Activated CD4-positive, alpha-beta memory T cell treated with anti-CD3 and anti-CD28 coated beads for 36 hours (primary cell): ENCODE data around the gene ASIC4. TPM values are rescaled to one million over a fixed set of nuclear protein-coding genes. Genes with fewer than 3 reads are reported as not detected.

Experiments used
- CTCF ChIA-PET: fragments of 350-600 bp; sonication (Branson Sonifier 250); formaldehyde crosslinking; loops from one replicate; lab custom pipeline; 2021; ENCODE audit warnings: antibody characterized with exemption, inconsistent platforms; lab: Charles Lee
- POLR2A ChIA-PET: fragments of 350-600 bp; sonication (Branson Sonifier 250); formaldehyde crosslinking; loops from one replicate; lab custom pipeline; 2021; ENCODE audit warnings: antibody characterized with exemption; lab: Charles Lee
- DNase-seq: peaks from one replicate; pipeline ENCODE4 v3.0.0-alpha.2; 2020
- H3K27ac Mint-ChIP-seq: one replicate; pipeline ENCODE4 v1.8.0; 2021; ENCODE audit warnings: mixed read lengths
- H3K27me3 Mint-ChIP-seq: one replicate; pipeline ENCODE4 v1.8.0; 2021; ENCODE audit warnings: mixed read lengths
- H3K36me3 Mint-ChIP-seq: one replicate; pipeline ENCODE4 v1.8.0; 2021; ENCODE audit warnings: mixed read lengths
- H3K4me1 Mint-ChIP-seq: one replicate; pipeline ENCODE4 v1.8.0; 2021; ENCODE audit warnings: low read depth, mixed read lengths
- H3K4me3 Mint-ChIP-seq: one replicate; pipeline ENCODE4 v1.8.0; 2021; ENCODE audit warnings: mild to moderate bottlenecking, mixed read lengths
- H3K9me3 Mint-ChIP-seq: one replicate; pipeline ENCODE4 v1.8.0; 2021; ENCODE audit warnings: mixed read lengths
- intact Hi-C: fragments of 100-400 bp; cut with micrococcal nuclease; formaldehyde crosslinking; loops from one replicate; pipeline ENCODE4 v1.15.1; 2023
- total RNA-seq, 2 experiments: library from RNA; stranded (reverse); gene quantifications; one replicate each; pipeline ENCODE4 v1.2.3, GENCODE V29; 2021

The ASIC4 gene
- total RNA-seq, 2 experiments from 2014 or later, result 0.07 TPM; not detected in 1

DNA sequence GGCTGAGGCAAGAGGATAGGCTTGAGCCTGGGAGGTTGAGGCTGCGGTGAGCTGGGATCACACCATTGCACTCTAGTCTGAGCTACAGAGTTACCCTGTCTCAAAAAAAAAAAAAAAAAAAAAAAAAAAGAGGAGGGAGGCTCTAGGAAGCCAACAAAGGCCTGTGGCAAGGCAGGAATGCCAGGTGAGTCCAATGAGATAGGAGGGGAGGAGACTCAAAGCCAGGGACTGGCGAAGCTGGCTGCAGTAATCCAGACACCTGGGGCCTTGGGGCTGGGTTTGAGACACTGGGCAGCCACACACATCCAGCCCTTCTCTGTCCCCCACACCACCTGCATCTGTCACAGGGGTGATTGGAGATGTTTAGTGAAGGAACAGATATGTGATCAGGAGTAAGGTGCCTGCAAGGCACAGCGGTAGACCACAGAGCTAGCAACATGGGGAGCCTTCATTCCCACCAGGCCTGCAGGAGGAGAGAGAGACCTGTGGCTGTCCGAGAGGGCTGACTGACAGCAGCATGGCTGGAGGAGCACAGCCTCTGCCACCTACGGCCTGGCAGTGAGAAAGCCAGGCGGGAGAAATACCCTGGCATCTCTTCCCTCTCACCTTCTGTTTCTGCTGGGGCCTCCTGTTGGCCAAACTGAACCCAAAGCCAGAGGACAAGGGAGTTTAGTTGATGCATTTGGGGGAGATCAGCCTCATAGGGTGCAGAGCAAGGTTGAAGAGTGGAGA is 19.8 kb downstream of the ASIC4 start:
- POLR2A ChIA-PET, result no interaction called here
- Mint-ChIP-seq H3K27me3 (peaks cover 29% of the 10 kb centered on the region), H3K36me3 (peaks cover 3% of the 10 kb centered on the region), H3K27ac (no peak overlapping the region), H3K9me3 (no peaks in the 10 kb centered on the region), H3K4me1 (no peaks in the 10 kb centered on the region), H3K4me3 (no peak overlapping the region)
- intact Hi-C loops, result no loop called here
- CTCF ChIA-PET, result interaction anchor here (0.6 to 1.3 kb wide), 5 partner anchors 38 to 142 kb away, joined by 3 to 5 read pairs (median 3); a partner anchor contains a TSS
- no peak for DNase-seq

DNA sequence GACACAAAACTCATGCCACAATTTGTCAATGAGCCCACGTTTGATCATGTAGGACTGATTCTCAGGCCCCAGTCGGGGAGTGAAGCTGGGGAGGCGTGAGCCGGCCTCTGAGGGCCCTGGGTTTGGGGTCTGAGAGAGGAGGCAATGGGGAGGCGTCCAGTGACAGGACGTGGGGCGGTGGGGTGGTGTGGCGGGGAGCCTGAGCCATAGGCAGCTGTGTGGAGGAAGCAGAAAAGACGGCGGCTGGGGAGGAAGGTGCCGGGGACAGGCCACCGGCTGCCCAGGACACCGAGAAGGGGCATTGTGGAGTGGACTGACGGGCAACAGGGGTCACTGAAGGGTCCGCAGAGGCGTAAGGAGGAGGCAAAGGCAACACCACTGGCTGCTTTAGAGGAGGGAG is 22.1 kb downstream of the ASIC4 start:
- no peak overlapping the region for H3K4me3 Mint-ChIP-seq
- no peak overlapping the region for H3K27ac Mint-ChIP-seq
- H3K4me1 Mint-ChIP-seq, result peaks cover 4% of the 10 kb centered on the region
- no peaks in the 10 kb centered on the region for H3K9me3 Mint-ChIP-seq
- H3K27me3 Mint-ChIP-seq, result peaks cover 8% of the 10 kb centered on the region
- peaks cover 19% of the 10 kb centered on the region for H3K36me3 Mint-ChIP-seq
- POLR2A ChIA-PET, result no interaction called here
- intact Hi-C loops, result no loop called here
- DNase-seq, result no peak
- CTCF ChIA-PET, result interaction anchor here (1.2 to 1.6 kb wide), 2 partner anchors 40 to 41 kb away, joined by 3 to 5 read pairs; a partner anchor contains a TSS

DNA sequence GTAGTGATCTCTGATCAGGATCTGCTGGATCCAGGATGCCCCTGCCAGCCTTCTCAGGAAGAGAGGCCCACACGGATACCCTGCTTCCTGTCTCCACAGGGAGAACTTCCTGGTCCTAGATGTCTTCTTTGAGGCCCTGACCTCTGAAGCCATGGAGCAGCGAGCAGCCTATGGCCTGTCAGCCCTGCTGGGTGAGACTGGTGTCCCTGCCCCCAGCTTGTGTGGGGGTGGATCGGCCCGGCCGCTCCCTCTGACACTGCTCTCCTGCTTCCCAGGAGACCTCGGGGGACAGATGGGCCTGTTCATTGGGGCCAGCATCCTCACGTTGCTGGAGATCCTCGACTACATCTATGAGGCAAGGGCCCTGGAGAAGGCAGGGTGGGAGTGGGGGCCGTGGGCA is 22.7 kb downstream of the ASIC4 start:
- ChIA-PET CTCF (interaction anchor here (1.1 to 1.6 kb wide), 4 partner anchors 40 to 135 kb away, joined by 3 to 5 read pairs (median 3); a partner anchor contains a TSS), POLR2A (no interaction called here)
- Mint-ChIP-seq H3K27ac (no peak overlapping the region), H3K4me3 (no peak overlapping the region), H3K4me1 (peaks cover 7% of the 10 kb centered on the region), H3K27me3 (peaks cover 4% of the 10 kb centered on the region), H3K9me3 (no peaks in the 10 kb centered on the region), H3K36me3 (peaks cover 19% of the 10 kb centered on the region)
- DNase-seq, result no peak
- intact Hi-C loops, result no loop called here

DNA sequence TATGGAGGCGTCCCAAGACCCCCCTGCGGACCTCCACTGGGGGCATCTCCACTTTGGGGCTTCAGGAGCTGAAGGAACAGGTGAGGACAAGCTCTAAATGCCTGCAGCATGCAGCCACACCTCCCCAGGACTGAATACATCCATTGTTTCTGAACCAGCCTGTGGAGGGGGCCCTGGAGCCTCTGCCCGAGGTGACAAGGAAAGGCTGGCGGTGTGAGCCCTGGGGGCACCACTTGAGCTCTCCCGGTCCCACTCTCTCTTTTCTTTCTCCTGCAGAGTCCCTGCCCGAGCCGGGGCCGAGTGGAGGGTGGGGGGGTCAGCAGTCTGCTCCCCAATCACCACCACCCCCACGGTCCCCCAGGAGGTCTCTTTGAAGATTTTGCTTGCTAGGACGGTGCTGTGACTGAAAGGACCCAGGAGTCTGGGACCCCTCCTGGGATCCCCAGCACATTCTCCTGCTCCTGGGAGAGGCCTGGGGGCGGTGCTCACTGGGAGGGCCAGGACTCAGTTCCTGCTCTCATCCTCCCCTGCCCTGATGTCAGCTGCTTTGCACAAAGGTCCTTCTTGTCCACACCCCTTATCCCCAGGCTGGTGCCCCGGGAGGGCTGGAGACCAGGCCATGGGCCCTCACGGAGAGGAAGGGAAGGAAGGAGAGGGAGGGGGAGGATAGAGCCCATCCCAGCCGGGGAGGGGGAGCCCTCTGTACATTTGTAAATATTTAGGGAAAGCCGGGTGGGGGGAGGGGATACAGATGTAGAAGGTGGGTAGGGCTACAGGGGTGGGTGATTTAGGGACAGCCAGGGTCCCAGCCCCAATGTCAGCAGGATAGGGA is 23.6 kb downstream of the ASIC4 start:
- Mint-ChIP-seq H3K27me3 (peaks cover 4% of the 10 kb centered on the region), H3K27ac (no peak overlapping the region), H3K4me1 (peaks cover 14% of the 10 kb centered on the region), H3K9me3 (no peaks in the 10 kb centered on the region), H3K36me3 (peaks cover 19% of the 10 kb centered on the region), H3K4me3 (no peak overlapping the region)
- CTCF ChIA-PET, result interaction anchor here (1.1 to 4.6 kb wide), 7 partner anchors 8 to 136 kb away, joined by 3 to 47 read pairs (median 5); a partner anchor contains a TSS
- no peak for DNase-seq
- POLR2A ChIA-PET, result no interaction called here
- intact Hi-C loops, result no loop called here

DNA sequence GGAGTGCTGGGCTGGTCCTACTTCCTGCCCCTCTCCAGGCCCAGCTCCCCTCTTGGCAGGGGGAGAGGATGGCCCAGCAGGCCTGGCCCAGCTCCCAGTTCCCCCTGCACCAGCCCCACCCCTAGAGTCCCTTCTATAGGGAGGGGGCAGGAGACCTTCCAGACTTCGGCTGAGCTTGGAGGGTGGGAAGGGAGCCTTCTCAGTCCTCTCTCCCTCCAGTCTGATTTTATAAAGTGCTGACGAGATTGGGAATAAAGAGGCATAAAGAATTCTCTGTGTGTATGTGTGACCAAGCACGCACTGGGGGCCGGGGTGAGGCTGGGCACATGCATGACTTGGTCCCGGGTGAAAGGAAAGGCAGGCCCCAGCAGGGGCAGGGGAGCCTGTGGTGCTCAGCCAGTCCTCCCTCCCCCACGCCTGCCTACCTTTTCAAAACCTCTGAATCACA is 24.2 kb downstream of the ASIC4 start:
- H3K4me3 Mint-ChIP-seq, result no peak overlapping the region
- H3K27ac Mint-ChIP-seq, result no peak overlapping the region
- H3K9me3 Mint-ChIP-seq, result no peaks in the 10 kb centered on the region
- POLR2A ChIA-PET, result no interaction called here
- CTCF ChIA-PET, result interaction anchor here (1.3 to 4.6 kb wide), 4 partner anchors 9 to 136 kb away, joined by 3 to 47 read pairs (median 8); no protein-coding TSS in a partner anchor
- peaks cover 4% of the 10 kb centered on the region for H3K27me3 Mint-ChIP-seq
- intact Hi-C loops, result no loop called here
- peaks cover 14% of the 10 kb centered on the region for H3K4me1 Mint-ChIP-seq
- H3K36me3 Mint-ChIP-seq, result peaks cover 19% of the 10 kb centered on the region
- DNase-seq, result no peak

DNA sequence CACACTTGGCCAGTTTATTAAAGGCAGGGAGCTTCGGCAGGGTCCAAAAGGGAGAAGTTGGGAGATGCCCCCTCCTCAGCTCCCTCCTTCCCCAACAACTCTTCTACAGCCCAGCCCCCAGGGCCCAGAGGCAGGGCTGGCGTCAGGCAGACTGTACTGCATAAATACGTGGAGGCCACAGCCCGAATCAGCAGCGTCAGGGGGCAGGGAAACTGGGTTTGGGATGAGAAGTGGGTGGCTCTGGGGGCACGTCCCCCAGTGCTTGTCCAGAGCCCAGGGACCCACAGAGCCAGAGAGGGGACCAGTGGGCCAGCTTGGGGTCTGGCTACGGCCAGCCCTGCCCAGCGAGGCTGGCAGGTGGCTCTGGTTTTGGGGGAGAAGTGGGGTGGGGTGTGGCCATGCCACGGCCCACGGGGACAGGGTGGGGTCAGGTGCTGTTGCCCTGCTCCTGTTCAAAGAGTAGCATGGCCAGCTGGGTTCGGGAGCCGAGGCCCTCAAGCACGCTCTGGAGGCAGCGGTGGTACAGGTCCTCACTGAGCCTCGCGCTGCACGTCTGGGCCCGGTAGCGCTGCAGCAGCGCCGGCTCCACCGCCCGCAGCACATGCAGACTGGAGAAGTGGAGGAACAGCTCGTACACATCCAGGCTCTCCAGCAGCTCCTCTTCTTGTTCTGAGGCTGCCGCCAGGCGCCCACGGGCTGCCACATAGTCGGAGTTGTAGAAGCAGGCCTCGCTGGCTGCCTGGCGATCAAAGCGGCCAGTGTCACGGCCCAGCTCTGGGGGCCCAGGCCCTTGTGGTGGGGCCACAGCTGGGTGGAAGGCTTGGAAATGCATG is 24.9 kb downstream of the ASIC4 start:
- Mint-ChIP-seq H3K36me3 (peaks cover 19% of the 10 kb centered on the region), H3K27ac (no peak overlapping the region), H3K4me3 (no peak overlapping the region), H3K9me3 (no peaks in the 10 kb centered on the region), H3K4me1 (peaks cover 15% of the 10 kb centered on the region), H3K27me3 (peaks cover 4% of the 10 kb centered on the region)
- intact Hi-C loops, result no loop called here
- ChIA-PET POLR2A (no interaction called here), CTCF (interaction anchor here (0.7 to 6.6 kb wide), 5 partner anchors 10 to 104 kb away, joined by 3 to 73 read pairs (median 10); no protein-coding TSS in a partner anchor)
- no peak for DNase-seq

DNA sequence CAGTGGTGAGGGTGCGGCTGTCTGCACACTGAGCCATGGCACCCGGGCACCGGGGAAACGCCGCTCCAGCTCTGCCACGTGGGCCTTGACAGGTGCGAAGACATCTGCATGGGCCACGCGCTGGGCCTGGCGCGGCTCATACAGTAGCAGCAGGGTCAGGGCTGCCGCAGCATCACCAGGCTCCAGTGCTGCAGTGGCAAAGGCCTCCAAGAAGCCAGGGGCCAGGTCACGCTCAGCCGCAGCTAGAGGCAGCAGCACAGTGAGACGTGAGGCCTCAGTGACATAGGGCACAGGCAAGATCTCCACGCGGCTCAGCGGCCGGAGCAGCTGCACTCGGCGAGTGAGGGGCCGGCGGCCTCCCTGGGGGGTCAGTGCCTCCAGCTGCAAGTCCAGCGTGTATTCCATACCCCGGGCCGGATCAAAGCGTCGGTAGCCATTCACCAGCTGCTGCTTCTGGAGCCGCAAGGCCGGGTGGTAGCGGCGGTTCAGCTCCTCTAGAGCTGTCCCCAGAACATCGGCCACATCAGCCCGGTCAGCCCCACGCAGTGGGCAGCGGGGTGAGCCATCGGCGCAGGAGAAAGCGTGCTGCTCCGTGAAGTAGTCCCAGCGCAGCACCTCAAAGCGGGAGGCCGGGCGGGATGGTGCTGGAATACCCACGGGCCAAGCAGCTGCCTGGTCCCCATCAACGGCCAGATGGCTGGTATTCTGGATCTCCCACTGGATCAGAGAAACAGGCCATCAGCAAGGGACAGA is 25.8 kb downstream of the ASIC4 start:
- peaks cover 22% of the 10 kb centered on the region for H3K4me1 Mint-ChIP-seq
- H3K27me3 Mint-ChIP-seq, result peaks cover 4% of the 10 kb centered on the region
- peaks cover 19% of the 10 kb centered on the region for H3K36me3 Mint-ChIP-seq
- ChIA-PET POLR2A (no interaction called here), CTCF (interaction anchor here (0.7 to 6.6 kb wide), 13 partner anchors 10 to 153 kb away, joined by 3 to 73 read pairs (median 10); partner anchors contain the start of genes DNPEP, GMPPA and STK11IP)
- no peak overlapping the region for H3K4me3 Mint-ChIP-seq
- no peak overlapping the region for H3K27ac Mint-ChIP-seq
- intact Hi-C loops, result loop anchor here (10.0 kb wide), 1 partner anchor 365 kb away; the partner anchor contains the start of genes CNPPD1, RETREG2 and SLC23A3
- no peaks in the 10 kb centered on the region for H3K9me3 Mint-ChIP-seq
- no peak for DNase-seq

DNA sequence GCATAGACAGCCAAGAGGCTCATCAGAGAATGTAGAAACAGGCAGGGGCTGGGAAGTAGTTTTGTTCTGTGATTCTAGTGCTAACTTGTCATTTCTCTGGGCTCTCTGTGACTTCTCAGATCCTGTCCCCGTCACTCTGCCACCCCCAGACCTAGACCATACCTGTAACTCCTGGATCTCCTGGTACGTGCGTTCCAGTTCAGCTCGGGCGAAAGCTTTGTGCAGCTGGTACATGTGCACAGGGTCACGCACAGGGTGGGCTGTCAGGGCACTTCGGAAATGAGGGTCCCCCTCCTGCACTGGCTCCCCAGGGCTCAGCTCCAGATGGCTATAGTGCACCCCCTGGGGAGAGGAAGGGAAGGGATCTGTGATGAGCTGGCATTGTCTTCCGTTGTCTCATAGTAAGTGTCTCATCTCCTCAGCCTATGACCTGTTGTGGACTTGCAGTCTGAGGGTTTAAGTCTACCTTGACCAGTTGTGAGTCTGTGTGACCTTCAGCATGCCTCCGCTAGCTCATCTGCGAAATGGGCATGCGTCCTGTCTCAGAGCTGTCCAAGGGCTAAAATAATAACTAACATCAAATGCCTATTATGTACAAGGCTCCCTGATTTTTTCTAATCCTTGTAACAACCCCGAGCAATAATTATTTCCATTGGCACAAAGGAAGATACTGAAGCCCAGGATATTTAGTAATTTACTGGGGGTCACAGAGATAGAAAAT is 26.7 kb downstream of the ASIC4 start:
- Mint-ChIP-seq H3K36me3 (peaks cover 19% of the 10 kb centered on the region), H3K27ac (no peak overlapping the region)
- POLR2A ChIA-PET, result no interaction called here

DNA sequence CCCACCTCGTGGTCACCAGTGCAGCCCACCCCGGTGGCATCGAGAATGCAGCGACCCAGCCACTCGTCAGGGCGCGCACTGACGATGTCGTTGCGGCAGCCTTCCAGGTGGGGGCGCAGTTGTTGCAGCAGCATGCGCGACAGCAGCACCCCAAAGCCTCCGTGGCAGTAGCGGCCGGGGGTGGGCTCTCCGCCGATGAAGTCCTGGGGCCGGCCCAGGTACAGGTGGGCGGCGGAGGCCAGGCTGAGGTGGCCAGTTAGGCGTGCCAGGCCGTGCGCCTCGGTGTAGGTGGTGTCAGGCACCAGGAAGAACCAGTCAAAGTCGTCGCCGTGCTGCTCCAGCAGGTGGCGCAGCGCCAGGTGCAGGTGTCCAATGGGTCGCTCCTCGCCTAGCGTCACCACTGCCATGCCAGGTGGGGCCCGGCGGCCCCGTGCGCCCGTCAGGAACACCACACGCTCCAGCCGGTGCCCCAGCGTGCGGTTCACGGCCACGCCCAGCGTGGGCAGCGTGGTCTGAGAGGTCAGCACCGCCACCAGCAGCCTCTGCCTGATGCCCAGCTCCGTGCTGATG is 27.4 kb downstream of the ASIC4 start:
- POLR2A ChIA-PET, result no interaction called here

More for the DNA sequence above, 26.7 kb downstream of the ASIC4 start:
- no peaks in the 10 kb centered on the region for H3K9me3 Mint-ChIP-seq
- CTCF ChIA-PET, result interaction anchor here (0.6 to 6.6 kb wide), 28 partner anchors 9 to 185 kb away, joined by 3 to 73 read pairs (median 4); partner anchors contain the start of genes DNPEP, GMPPA, INHA and OBSL1
- no peak overlapping the region for H3K4me3 Mint-ChIP-seq
- peaks cover 22% of the 10 kb centered on the region for H3K4me1 Mint-ChIP-seq
- intact Hi-C loops, result loop anchor here (1.0 to 10.0 kb wide), 3 partner anchors 101 to 366 kb away; partner anchors contain the start of genes CNPPD1, RETREG2 and SLC23A3
- no peaks in the 10 kb centered on the region for H3K27me3 Mint-ChIP-seq
- no peak for DNase-seq

More for the DNA sequence above, 27.4 kb downstream of the ASIC4 start:
- peaks cover 19% of the 10 kb centered on the region for H3K36me3 Mint-ChIP-seq
- H3K27me3 Mint-ChIP-seq, result no peaks in the 10 kb centered on the region
- no peak overlapping the region for H3K27ac Mint-ChIP-seq
- DNase-seq, result peak; percentile 91
- H3K4me1 Mint-ChIP-seq, result peaks cover 22% of the 10 kb centered on the region
- peak overlapping the region; percentile 92 for H3K4me3 Mint-ChIP-seq
- no peaks in the 10 kb centered on the region for H3K9me3 Mint-ChIP-seq
- CTCF ChIA-PET, result interaction anchor here (0.6 to 6.6 kb wide), 35 partner anchors 10 to 185 kb away, joined by 3 to 73 read pairs (median 4); partner anchors contain the start of genes DNPEP, GMPPA, INHA and OBSL1
- intact Hi-C loops, result loop anchor here (1.0 to 10.0 kb wide), 3 partner anchors 101 to 367 kb away; partner anchors contain the start of genes CNPPD1, RETREG2 and SLC23A3
